Measurements from ENCODE around the gene DAZL.
A peak's percentile ranks its signal among the peaks of the same experiment; 100 is the strongest.
"Not testable (repeated sequence)": the region's sequence is repeated elsewhere in the genome, so short reads cannot be mapped to it uniquely, and the experiment has no call there.

The DAZL gene

GRCh38 chr3:16604887-16605602 is at the start of gene DAZL:
TSS of gene DAZL (minus strand) at chr3:16605423. CDS start at chr3:16605205, 218 bp downstream.
- no peak for DNase-seq

GRCh38 chr3:16654976-16655375 is 49.8 kb upstream of the DAZL start:
- no peak for DNase-seq

GRCh38 chr3:16653712-16654111 is 48.5 kb upstream of the DAZL start:
- no peak for DNase-seq

GRCh38 chr3:16647668-16648067 is 42.4 kb upstream of the DAZL start:
- DNase-seq: no peak

- no peak for DNase-seq
Observed at GRCh38 chr3:16639806-16640205, 34.6 kb upstream of the DAZL start.

GRCh38 chr3:16633948-16634347 is 28.7 kb upstream of the DAZL start:
- DNase-seq: no peak

GRCh38 chr3:16632395-16632794 is 27.2 kb upstream of the DAZL start:
- no peak for DNase-seq

GRCh38 chr3:16618721-16619120 is 13.5 kb upstream of the DAZL start:
- DNase-seq: no peak

- not testable (repeated sequence) for DNase-seq
Observed at GRCh38 chr3:16617155-16617554, 11.9 kb upstream of the DAZL start.

GRCh38 chr3:16616083-16616482 is 10.9 kb upstream of the DAZL start:
- DNase-seq: no peak

GRCh38 chr3:16614033-16615031 is 9.1 kb upstream of the DAZL start:
- DNase-seq: no peak

- no peak for DNase-seq
Observed at GRCh38 chr3:16609927-16610580, 4.8 kb upstream of the DAZL start.

- no peak for DNase-seq
Observed at GRCh38 chr3:16608816-16609215, 3.6 kb upstream of the DAZL start.

- no peak for DNase-seq
Observed at GRCh38 chr3:16607718-16608117, 2.5 kb upstream of the DAZL start.

- DNase-seq: no peak
Observed at GRCh38 chr3:16606398-16606797, 1.2 kb upstream of the DAZL start.

- no peak for DNase-seq
Observed at GRCh38 chr3:16605966-16606365, 743 bp upstream of the DAZL start.

GRCh38 chr3:16604433-16604832 is 790 bp downstream of the DAZL start:
- no peak for DNase-seq

- no peak for DNase-seq
Observed at GRCh38 chr3:16601537-16602005, 3.7 kb downstream of the DAZL start.

GRCh38 chr3:16600780-16601536 is 4.3 kb downstream of the DAZL start:
- peak; percentile 54 to 61 for DNase-seq

- DNase-seq: no peak
Observed at GRCh38 chr3:16599694-16600093, 5.5 kb downstream of the DAZL start.

GRCh38 chr3:16596352-16597032 is 8.7 kb downstream of the DAZL start:
- DNase-seq: no peak

GRCh38 chr3:16595778-16596177 is 9.4 kb downstream of the DAZL start:
- no peak for DNase-seq
